ENCODE measurements around the gene GDI1.

Gene GDI1

GRCh38 chrX:154409222-154409871 is 27.6 kb upstream of the GDI1 start, which contains the start of gene DNASE1L1:
TSS of gene DNASE1L1 (minus strand) at chrX:154409254. CDS start at chrX:154405568, 3,686 bp downstream.
- DNase-seq: no peak

- peak; percentile 57 for DNase-seq
Observed at GRCh38 chrX:154411981-154412340, 25.0 kb upstream of the GDI1 start.

- DNase-seq: peak; percentile 19
Observed at GRCh38 chrX:154412468-154412867, 24.5 kb upstream of the GDI1 start.

GRCh38 chrX:154413142-154413541 is 23.8 kb upstream of the GDI1 start:
- DNase-seq: no peak

GRCh38 chrX:154417157-154417556 is 19.8 kb upstream of the GDI1 start:
- DNase-seq: no peak

- DNase-seq: no peak
Observed at GRCh38 chrX:154419189-154419588, 17.8 kb upstream of the GDI1 start.

GRCh38 chrX:154419688-154420401 is 17.1 kb upstream of the GDI1 start:
- no peak for DNase-seq

GRCh38 chrX:154420402-154420756 is 16.6 kb upstream of the GDI1 start:
- no peak for DNase-seq

- no peak for DNase-seq
Observed at GRCh38 chrX:154426916-154427770, 9.8 kb upstream of the GDI1 start.

GRCh38 chrX:154428176-154429171 is 8.5 kb upstream of the GDI1 start, which contains the start of gene ATP6AP1:
TSS of gene ATP6AP1 (plus strand) at chrX:154428677. CDS start at chrX:154428693, 16 bp downstream.
- peak; percentile 89 for DNase-seq

GRCh38 chrX:154429711-154430110 is 7.2 kb upstream of the GDI1 start:
- no peak for DNase-seq

- no peak for DNase-seq
Observed at GRCh38 chrX:154430479-154430878, 6.5 kb upstream of the GDI1 start.

- DNase-seq: no peak
Observed at GRCh38 chrX:154430916-154431315, 6.0 kb upstream of the GDI1 start.

GRCh38 chrX:154431341-154431740 is 5.6 kb upstream of the GDI1 start:
- DNase-seq: no peak

GRCh38 chrX:154432210-154432609 is 4.7 kb upstream of the GDI1 start:
- DNase-seq: no peak

- no peak for DNase-seq
Observed at GRCh38 chrX:154433605-154434004, 3.3 kb upstream of the GDI1 start.

- DNase-seq: no peak
Observed at GRCh38 chrX:154434394-154435168, 2.4 kb upstream of the GDI1 start.

GRCh38 chrX:154435171-154435733 is 1.7 kb upstream of the GDI1 start:
- no peak for DNase-seq

- DNase-seq: peak; percentile 54
Observed at GRCh38 chrX:154436374-154436982, 476 bp upstream of the GDI1 start.

All from activated naive CD4-positive, alpha-beta T cell treated with Interleukin-2 at 50 U/mL for 16 hours (primary cell).